IgD-negative memory B cell (primary cell): Measurements from ENCODE around the gene OR1L6. TPM values are rescaled to one million over a fixed set of nuclear protein-coding genes. Genes with fewer than 3 reads are reported as not detected.

Experiments
- H3K27ac Mint-ChIP-seq, 3 donors: one replicate each; pipeline ENCODE4 v1.8.0; 2020 to 2022; ENCODE audit warnings: mild to moderate bottlenecking in 3 of 3, mixed read lengths in 3 of 3, moderate library complexity in 1 of 3
- H3K27me3 Mint-ChIP-seq: one replicate; pipeline ENCODE4 v1.8.0; 2021; ENCODE audit warnings: mixed read lengths
- H3K36me3 Mint-ChIP-seq: one replicate; pipeline ENCODE4 v1.8.0; 2020; ENCODE audit warnings: mild to moderate bottlenecking, mixed read lengths
- H3K4me1 Mint-ChIP-seq, 3 donors: one replicate each; pipeline ENCODE4 v1.8.0; 2020 to 2022; ENCODE audit warnings: mixed read lengths in 3 of 3, mild to moderate bottlenecking in 1 of 3
- H3K4me3 Mint-ChIP-seq, 4 donors: one replicate each; pipeline ENCODE4 v1.8.0; 2020 to 2022; ENCODE audit warnings: mild to moderate bottlenecking in 4 of 4, mixed read lengths in 4 of 4, moderate library complexity in 3 of 4
- H3K9me3 Mint-ChIP-seq, 3 donors: one replicate each; pipeline ENCODE4 v1.8.0; 2020 to 2021; ENCODE audit warnings: mixed read lengths in 3 of 3, mild to moderate bottlenecking in 1 of 3
- polyA plus RNA-seq: library from polyadenylated mRNA; unstranded; fragments of 300-500 nt; fragmentation: Illumina TruSeq; gene quantifications from one replicate; pipeline ENCODE4 v1.2.3, GENCODE V29; 2021

Gene OR1L6
- polyA plus RNA-seq, 1 donor from 2014 or later, result not detected

DNA sequence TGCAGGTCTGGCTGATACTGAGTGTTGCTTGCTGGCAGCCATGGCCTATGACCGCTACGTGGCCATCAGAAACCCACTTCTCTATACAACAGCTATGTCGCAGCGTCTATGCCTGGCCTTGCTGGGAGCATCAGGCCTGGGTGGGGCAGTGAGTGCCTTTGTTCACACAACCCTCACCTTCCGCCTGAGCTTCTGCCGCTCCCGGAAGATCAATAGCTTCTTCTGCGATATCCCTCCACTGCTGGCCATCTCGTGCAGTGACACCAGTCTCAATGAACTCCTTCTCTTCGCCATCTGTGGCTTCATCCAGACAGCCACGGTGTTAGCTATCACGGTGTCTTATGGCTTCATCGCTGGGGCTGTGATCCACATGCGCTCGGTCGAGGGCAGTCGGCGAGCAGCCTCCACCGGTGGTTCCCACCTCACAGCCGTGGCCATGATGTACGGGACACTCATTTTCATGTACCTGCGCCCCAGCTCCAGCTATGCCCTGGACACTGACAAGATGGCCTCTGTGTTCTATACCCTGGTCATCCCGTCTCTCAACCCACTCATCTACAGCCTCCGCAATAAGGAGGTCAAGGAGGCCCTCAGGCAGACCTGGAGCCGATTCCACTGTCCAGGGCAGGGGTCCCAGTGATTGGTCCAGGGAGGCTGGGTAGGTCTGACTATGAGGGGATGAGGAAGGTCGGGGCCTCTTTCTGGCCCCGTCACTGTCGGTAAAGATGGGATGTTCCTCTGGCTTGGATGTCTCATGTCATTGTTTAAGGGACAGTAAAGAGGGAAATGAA is 47.3 kb downstream of the OR1L6 start:
- H3K36me3 Mint-ChIP-seq, result peaks cover 9% of the 10 kb centered on the region
- H3K4me1 Mint-ChIP-seq, result peaks cover 0 to 1% (median 0%) of the 10 kb centered on the region in 3 donors
- no peak overlapping the region for H3K27ac Mint-ChIP-seq
- no peaks in the 10 kb centered on the region for H3K9me3 Mint-ChIP-seq
- no peaks in the 10 kb centered on the region for H3K27me3 Mint-ChIP-seq
- H3K4me3 Mint-ChIP-seq, result no peak overlapping the region

- H3K4me3 Mint-ChIP-seq, result peak overlapping the region in 1 of 4 donors; percentile 20
- no peaks in the 10 kb centered on the region for H3K27me3 Mint-ChIP-seq
- H3K9me3 Mint-ChIP-seq, result no peaks in the 10 kb centered on the region
- peaks cover 0 to 1% (median 0%) of the 10 kb centered on the region in 3 donors for H3K4me1 Mint-ChIP-seq
- peaks cover 11% of the 10 kb centered on the region for H3K36me3 Mint-ChIP-seq
- H3K27ac Mint-ChIP-seq, result no peak overlapping the region
Measured at GRCh38 chr9:122791872-122792669, 50.0 kb downstream of the OR1L6 start.

- Mint-ChIP-seq H3K36me3 (peaks cover 10% of the 10 kb centered on the region), H3K4me3 (no peak overlapping the region), H3K27me3 (no peaks in the 10 kb centered on the region), H3K9me3 (no peaks in the 10 kb centered on the region), H3K27ac (no peak overlapping the region), H3K4me1 (peaks cover 0 to 4% (median 2%) of the 10 kb centered on the region in 3 donors)
Measured at GRCh38 chr9:122797316-122798063, 55.4 kb downstream of the OR1L6 start.

Other genes starting within 250 kb of the OR1L6 start
- gene OR1J2, start 231.5 kb upstream of the OR1L6 start, polyA plus RNA-seq, result not detected
- not detected for gene OR1J4, start 223.2 kb upstream of the OR1L6 start, polyA plus RNA-seq
- gene OR1N1, start 215.0 kb upstream of the OR1L6 start, polyA plus RNA-seq, result not detected
- not detected for gene OR1N2, start 189.2 kb upstream of the OR1L6 start, polyA plus RNA-seq
- gene OR1L8, start 158.9 kb upstream of the OR1L6 start, polyA plus RNA-seq, result not detected
- not detected for gene OR1Q1, start 127.6 kb upstream of the OR1L6 start, polyA plus RNA-seq
- not detected for gene OR1B1, start 84.7 kb upstream of the OR1L6 start, polyA plus RNA-seq
- gene OR1L1, start 80.6 kb upstream of the OR1L6 start, polyA plus RNA-seq, result 0.99 TPM
- gene OR1L3, start 67.2 kb upstream of the OR1L6 start, polyA plus RNA-seq, result not detected
- gene OR1L4, start 18.3 kb upstream of the OR1L6 start, polyA plus RNA-seq, result not detected
- not detected for gene OR5C1, start 46.6 kb downstream of the OR1L6 start, polyA plus RNA-seq
- gene OR1K1, start 57.8 kb downstream of the OR1L6 start, polyA plus RNA-seq, result not detected
- gene PDCL, start 86.3 kb downstream of the OR1L6 start, polyA plus RNA-seq, result 8.2 TPM
- gene RC3H2, start 163.1 kb downstream of the OR1L6 start, polyA plus RNA-seq, result 21.0 TPM
- gene ZBTB6, start 171.0 kb downstream of the OR1L6 start, polyA plus RNA-seq, result 1.7 TPM
- 2.3 TPM for gene ZBTB26, start 189.2 kb downstream of the OR1L6 start, polyA plus RNA-seq
- 19.0 TPM for gene RABGAP1, start 198.7 kb downstream of the OR1L6 start, polyA plus RNA-seq